Loucy (cell line): ENCODE data around the gene SPATA17.

Experiments
- CTCF ChIP-seq: fragments of 200-600 bp; sonication (generic); conservative IDR thresholded peaks from 2 replicates; pipeline ENCODE4 v1.5.1; 2014; ENCODE audit warnings: mild to moderate bottlenecking, antibody characterized with exemption, low read length
- EZH2phosphoT487 ChIP-seq: fragments of 200-600 bp; IDR thresholded peaks from 2 replicates; pipeline ENCODE4 v1.6.1; 2018; ENCODE audit warnings: antibody characterized with exemption, mild to moderate bottlenecking, moderate library complexity, borderline replicate concordance

- TF ChIP-seq CTCF (no peak), EZH2phosphoT487 (no peak)
Measured at GRCh38 chr1:217614200-217614712, 16.9 kb upstream of the SPATA17 start.
